Muscle of leg (tissue), 11 donors: ENCODE measurements around the gene GTPBP8. TPM values are rescaled to one million over a fixed set of nuclear protein-coding genes. Genes with fewer than 3 reads are reported as not detected.
A peak's percentile ranks its signal among the peaks of the same experiment; 100 is the strongest.

Experiments
- DNase-seq: peaks from one replicate; pipeline ENCODE4 v3.0.0; 2013
- H3K27ac ChIP-seq: one replicate; pipeline ENCODE4 v1.5.1; 2013; ENCODE audit warnings: mild to moderate bottlenecking, low read length, control low read depth
- H3K27me3 ChIP-seq: one replicate; pipeline ENCODE4 v1.6.1; 2013; ENCODE audit warnings: low read length; ENCODE audit not compliant: control insufficient read depth, insufficient read depth
- H3K36me3 ChIP-seq: one replicate; pipeline ENCODE4 v1.6.1; 2013; ENCODE audit warnings: low read length; ENCODE audit not compliant: control insufficient read depth, insufficient read depth
- H3K4me1 ChIP-seq: one replicate; pipeline ENCODE4 v1.6.1; 2013; ENCODE audit warnings: low read length; ENCODE audit not compliant: control insufficient read depth, insufficient read depth
- H3K4me3 ChIP-seq: one replicate; pipeline ENCODE4 v1.5.1; 2013; ENCODE audit warnings: low read length, control low read depth
- H3K9me3 ChIP-seq: replicated peaks from 2 replicates; pipeline ENCODE4 v1.6.1; 2013; ENCODE audit warnings: low read depth, low read length; ENCODE audit not compliant: control insufficient read depth
- WGBS: methylation state at CpG from one replicate; pipeline ENCODE4 v1.1.5; 2013; ENCODE audit warnings: missing lambda C conversion rate; ENCODE audit not compliant: insufficient coverage; 5-methylcytosine and 5-hydroxymethylcytosine counted together
- polyA plus RNA-seq, 8 donors: library from polyadenylated mRNA; unstranded; fragments of 120-200 nt; gene quantifications; one replicate each; pipeline versions ENCODE4 v1.2.1 to v1.2.3, GENCODE V29; 2013; ENCODE audit warnings: inconsistent platforms in 1 of 8, low replicate concordance in 1 of 8; ENCODE audit not compliant: insufficient read length in 8 of 8, insufficient read depth in 1 of 8
- total RNA-seq: library from RNA; stranded (reverse); fragments of 120-200 nt; gene quantifications from one replicate; pipeline ENCODE4 v1.2.4, GENCODE V29; 2013

Gene GTPBP8
- total and polyA plus RNA-seq, 9 donors = 9.8 to 19.3 (median 18.3) TPM

DNA sequence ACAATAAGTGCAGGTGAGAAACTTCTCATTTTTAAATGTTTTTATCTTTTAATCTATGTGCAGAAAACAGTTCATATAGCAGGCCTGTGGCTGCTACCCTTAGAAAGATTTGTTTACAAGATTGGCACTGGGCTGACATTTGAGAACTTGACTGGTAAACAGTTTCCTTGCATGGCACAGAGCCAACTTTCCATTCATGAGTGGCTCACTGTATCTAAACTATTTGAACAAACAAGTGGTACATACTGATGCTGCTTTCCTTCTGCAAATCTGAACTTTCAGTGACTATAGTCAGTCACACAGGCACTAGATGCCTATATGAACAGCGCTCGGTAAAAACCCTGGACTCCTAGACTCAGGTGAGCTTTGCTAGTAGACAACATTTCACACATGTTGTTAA lies 6.3 kb upstream of the GTPBP8 start:
- peak; percentile 58 for DNase-seq
- no peaks in the 10 kb centered on the region for H3K27me3 ChIP-seq
- H3K4me3 ChIP-seq = no peak overlapping the region
- 96% methylated on average over 2 of the region's 2 CpGs for WGBS
- no peak overlapping the region for H3K27ac ChIP-seq
- no peaks in the 10 kb centered on the region for H3K9me3 ChIP-seq
- H3K36me3 ChIP-seq = no peaks in the 10 kb centered on the region
- H3K4me1 ChIP-seq = peaks cover 5% of the 10 kb centered on the region

- 92% methylated on average over 4 of the region's 9 CpGs for WGBS
- H3K4me1 ChIP-seq = peaks cover 10% of the 10 kb centered on the region
- no peak overlapping the region for H3K27ac ChIP-seq
- H3K4me3 ChIP-seq = no peak overlapping the region
- H3K36me3 ChIP-seq = no peaks in the 10 kb centered on the region
- DNase-seq = no peak
- no peaks in the 10 kb centered on the region for H3K27me3 ChIP-seq
- H3K9me3 ChIP-seq = no peaks in the 10 kb centered on the region
These were observed 3.0 kb upstream of the GTPBP8 start for GRCh38 chr3:112987710-112988334.

GRCh38 chr3:112995800-112996199 lies 5.0 kb downstream of the GTPBP8 start:
- no peak overlapping the region for H3K27ac ChIP-seq
- no peak for DNase-seq
- peaks cover 2% of the 10 kb centered on the region for H3K4me1 ChIP-seq
- no peak overlapping the region for H3K4me3 ChIP-seq
- no peaks in the 10 kb centered on the region for H3K27me3 ChIP-seq
- no CpG with 5 or more reads among the region's 4 CpGs for WGBS
- no peaks in the 10 kb centered on the region for H3K9me3 ChIP-seq
- peaks cover 15% of the 10 kb centered on the region for H3K36me3 ChIP-seq

DNA sequence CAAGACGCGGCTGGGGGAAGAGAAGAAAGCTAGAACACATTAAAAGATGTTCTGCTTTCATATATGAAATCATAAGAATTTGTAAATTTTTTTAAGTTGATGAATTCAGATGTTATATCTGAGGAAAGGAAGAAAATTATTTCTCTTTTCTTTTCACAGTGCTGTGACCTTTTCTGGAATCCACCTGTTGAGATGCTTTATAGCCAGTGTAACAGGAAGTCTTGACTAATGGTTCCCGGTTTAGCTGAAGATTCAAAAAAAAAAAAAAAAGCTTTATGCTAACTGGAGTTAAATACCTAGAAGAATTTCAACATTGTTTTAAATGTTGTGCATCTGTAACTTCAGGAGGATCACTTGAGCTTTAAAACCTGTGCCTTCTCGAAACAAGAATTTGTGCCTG lies 9.9 kb downstream of the GTPBP8 start:
- WGBS = no CpG with 5 or more reads among the region's 4 CpGs
- peaks cover 33% of the 10 kb centered on the region for H3K36me3 ChIP-seq

DNA sequence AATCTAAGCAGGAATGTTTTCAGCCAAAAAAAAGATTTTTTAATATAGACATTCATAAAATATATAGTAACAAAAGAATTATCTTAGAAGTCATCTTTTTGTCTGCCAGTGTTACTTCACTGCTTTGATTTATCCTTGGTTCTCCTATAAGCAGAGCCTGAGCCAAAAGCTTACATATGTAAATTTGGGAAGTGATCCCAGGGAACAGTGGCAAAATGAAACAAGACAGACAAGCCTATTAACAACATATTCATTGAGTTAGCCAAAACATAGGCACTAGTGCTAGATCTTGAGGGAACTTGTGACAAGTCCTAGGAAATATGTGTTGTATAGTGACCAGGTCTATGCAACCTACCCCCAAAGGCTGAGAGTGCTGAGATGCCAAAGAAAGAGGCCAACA lies 11.3 kb downstream of the GTPBP8 start:
- Histone ChIP-seq H3K27me3 (no peaks in the 10 kb centered on the region), H3K27ac (no peak overlapping the region), H3K9me3 (no peaks in the 10 kb centered on the region), H3K4me1 (no peaks in the 10 kb centered on the region), H3K4me3 (no peak overlapping the region), H3K36me3 (peaks cover 45% of the 10 kb centered on the region)
- DNase-seq = no peak

More for the DNA sequence above, 9.9 kb downstream of the GTPBP8 start:
- Histone ChIP-seq H3K27ac (no peak overlapping the region), H3K4me3 (no peak overlapping the region), H3K4me1 (no peaks in the 10 kb centered on the region), H3K9me3 (no peaks in the 10 kb centered on the region), H3K27me3 (no peaks in the 10 kb centered on the region)
- DNase-seq = no peak

DNA sequence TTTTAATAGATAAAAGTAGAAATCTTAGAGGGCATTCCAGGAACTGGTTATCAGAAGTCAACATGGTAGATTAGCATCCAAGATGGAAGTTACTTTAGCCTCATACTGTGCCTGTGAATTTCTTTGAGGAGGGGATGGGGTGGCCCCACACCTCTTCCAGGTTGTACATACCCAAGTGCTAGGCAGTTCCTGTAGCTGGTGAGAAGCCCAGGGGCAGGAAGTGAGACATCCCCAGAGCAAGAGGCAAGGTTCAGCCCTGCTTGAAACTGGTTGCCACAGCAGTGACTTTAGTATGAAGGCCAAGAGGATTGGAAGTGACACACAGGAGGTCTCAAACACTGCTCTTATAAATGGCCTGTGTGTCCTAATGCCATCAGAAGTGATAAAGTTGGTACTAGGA lies 11.9 kb downstream of the GTPBP8 start:
- Histone ChIP-seq H3K27ac (no peak overlapping the region), H3K27me3 (no peaks in the 10 kb centered on the region), H3K4me3 (no peak overlapping the region), H3K9me3 (no peaks in the 10 kb centered on the region), H3K36me3 (peaks cover 48% of the 10 kb centered on the region), H3K4me1 (no peaks in the 10 kb centered on the region)
- DNase-seq = no peak

- WGBS = 82% methylated on average over 3 of the region's 7 CpGs
- Histone ChIP-seq H3K4me3 (no peak overlapping the region), H3K9me3 (no peaks in the 10 kb centered on the region), H3K27me3 (no peaks in the 10 kb centered on the region), H3K27ac (no peak overlapping the region), H3K4me1 (no peaks in the 10 kb centered on the region), H3K36me3 (peaks cover 45% of the 10 kb centered on the region)
- no peak for DNase-seq
These were observed 14.8 kb downstream of the GTPBP8 start for GRCh38 chr3:113005611-113006010.

DNA sequence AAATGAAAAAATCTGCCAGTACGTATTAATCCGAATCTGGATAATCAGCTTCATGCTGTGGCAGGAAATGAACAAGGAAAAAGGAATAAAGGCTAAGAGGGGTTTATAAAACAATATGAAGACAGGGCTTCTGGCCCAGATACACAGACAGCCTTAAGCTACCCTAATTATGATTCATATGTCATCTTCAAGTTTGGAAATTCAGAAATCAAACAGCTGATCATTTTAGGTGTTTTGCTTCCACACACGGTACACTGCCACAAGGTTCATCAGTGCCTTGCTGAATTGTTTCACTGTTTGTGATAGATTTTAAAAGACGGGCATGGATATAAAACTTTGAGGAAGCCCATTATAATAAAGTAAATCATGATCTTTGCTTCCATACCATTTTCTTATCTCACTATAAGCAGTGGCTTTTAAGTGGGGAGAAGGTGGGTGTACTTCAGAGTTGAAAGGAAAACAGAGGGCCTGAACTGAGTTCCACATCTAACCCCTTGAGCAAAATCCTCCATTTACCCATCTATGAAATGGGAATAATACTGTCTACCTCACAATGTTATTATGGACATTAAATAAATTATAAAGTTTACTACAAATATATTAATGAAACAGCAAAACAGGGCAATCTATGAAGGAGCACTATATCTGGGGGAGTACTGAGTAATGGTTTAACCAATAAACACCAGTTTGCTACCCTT lies 15.7 kb downstream of the GTPBP8 start:
- Histone ChIP-seq H3K27ac (no peak overlapping the region), H3K36me3 (peaks cover 45% of the 10 kb centered on the region), H3K4me1 (no peaks in the 10 kb centered on the region), H3K27me3 (no peaks in the 10 kb centered on the region), H3K9me3 (no peaks in the 10 kb centered on the region), H3K4me3 (no peak overlapping the region)
- no CpG with 5 or more reads among the region's 4 CpGs for WGBS
- no peak for DNase-seq

DNA sequence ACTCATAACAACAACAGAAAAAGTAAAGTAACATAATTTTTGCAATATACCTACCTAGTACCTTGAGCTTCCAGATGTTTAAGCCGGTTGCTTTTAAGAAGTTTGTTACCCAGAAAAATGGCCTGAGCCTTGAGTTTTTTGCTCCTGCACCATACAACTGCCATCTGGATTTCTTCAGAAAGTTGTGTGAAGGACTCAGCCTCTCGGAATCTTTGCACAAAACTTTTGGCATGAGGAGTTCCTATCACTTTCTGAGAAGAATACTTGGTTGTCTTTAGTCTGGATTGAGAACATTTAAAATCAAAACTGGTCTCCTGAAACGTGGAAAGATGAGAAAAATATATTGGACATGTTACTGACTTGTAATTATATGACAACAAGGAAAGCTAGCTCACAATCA lies 17.3 kb downstream of the GTPBP8 start:
- no peak for DNase-seq
- Histone ChIP-seq H3K4me3 (no peak overlapping the region), H3K9me3 (no peaks in the 10 kb centered on the region), H3K27me3 (no peaks in the 10 kb centered on the region), H3K27ac (no peak overlapping the region), H3K4me1 (no peaks in the 10 kb centered on the region), H3K36me3 (peaks cover 47% of the 10 kb centered on the region)
- no CpG with 5 or more reads among the region's 3 CpGs for WGBS

DNA sequence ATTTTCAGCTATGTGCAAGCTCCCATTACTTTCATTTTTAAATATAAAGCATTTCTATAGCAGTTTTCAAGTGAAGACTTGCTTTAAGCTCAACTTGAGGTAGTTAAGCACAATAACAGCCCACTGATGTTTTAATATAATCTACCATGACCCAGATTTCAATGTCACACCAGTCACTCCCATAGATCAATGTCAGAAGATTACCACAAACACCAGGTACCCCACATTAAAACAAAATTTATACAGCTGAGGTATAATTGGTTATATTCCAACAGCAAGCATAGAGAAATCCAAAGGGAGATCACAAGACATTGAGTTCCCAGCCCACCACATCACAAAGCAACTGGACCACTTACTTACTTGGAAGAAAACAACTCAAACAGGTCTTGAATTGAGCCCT lies 22.8 kb downstream of the GTPBP8 start:
- Histone ChIP-seq H3K4me3 (no peak overlapping the region), H3K4me1 (peaks cover 6% of the 10 kb centered on the region), H3K9me3 (no peaks in the 10 kb centered on the region), H3K36me3 (peaks cover 28% of the 10 kb centered on the region), H3K27me3 (no peaks in the 10 kb centered on the region), H3K27ac (no peak overlapping the region)
- DNase-seq = no peak
